K562 (cell line): ENCODE measurements around the gene SCARF2. TPM values are rescaled to one million over a fixed set of nuclear protein-coding genes. Genes with fewer than 3 reads are reported as not detected.

Experiments used
- E2F8 ChIP-seq: fragments of 450-650 bp; IDR thresholded peaks from 2 replicates; pipeline ENCODE4 v1.7.1; 2018; ENCODE audit warnings: mild to moderate bottlenecking, low read depth; ENCODE audit not compliant: partially characterized antibody
- JUND ChIP-seq, 2 experiments: IDR thresholded peaks; 2 replicates in 1 of 2; 3 replicates in 1 of 2; pipeline ENCODE4 v1.6.1; 2011; ENCODE audit warnings: borderline replicate concordance in 2 of 2, low read depth in 2 of 2, low read length in 2 of 2, improper control_type of control experiment in 1 of 2, missing biosample characterization in 1 of 2, missing genetic modification characterization in 1 of 2, missing genetic modification reagents in 1 of 2
- MAFG ChIP-seq: fragments of 450-650 bp; conservative IDR thresholded peaks from 2 replicates; pipeline ENCODE4 v1.6.1; 2016; ENCODE audit warnings: missing genetic modification characterization, missing compliant biosample characterization
- RBM34 ChIP-seq: fragments of 200-400 bp; formaldehyde crosslinking; IDR thresholded peaks from 2 replicates; pipeline ENCODE4 v1.6.1; 2018; ENCODE audit warnings: low read length, borderline replicate concordance; ENCODE audit not compliant: insufficient read depth
- XRCC5 ChIP-seq: fragments of 200-400 bp; formaldehyde crosslinking; IDR thresholded peaks from 2 replicates; pipeline ENCODE4 v1.6.1; 2017; ENCODE audit warnings: low read depth, mild to moderate bottlenecking, low read length
- ZNF282 ChIP-seq: sonication (generic); formaldehyde crosslinking; IDR thresholded peaks from 2 replicates; pipeline ENCODE4 v1.8.1; 2023; ENCODE audit warnings: missing genetic modification reagents
- ZNF408 ChIP-seq: fragments of 250-450 bp; sonication (Bioruptor Pico); IDR thresholded peaks from 2 replicates; pipeline ENCODE4 v1.4.0; 2020; ENCODE audit warnings: low read depth, mild to moderate bottlenecking, moderate library complexity
- ZNF561 ChIP-seq: fragments of 450-650 bp; formaldehyde crosslinking; conservative IDR thresholded peaks from 2 replicates; pipeline ENCODE4 v1.4.0; 2020; ENCODE audit warnings: mild to moderate bottlenecking, moderate library complexity
- polyA plus RNA-seq, 8 experiments: library from polyadenylated mRNA; depleted of rRNA in 4 of 8; stranded (reverse) in 5 of 8; unstranded in 3 of 8; fragments of >200 nt; fragmentation: Nextera tagmentation in 2 of 8; fragmentation: Illumina TruSeq in 1 of 8; extraction: Ambion mirVana in 2 of 8; extraction: Trizol in 1 of 8; gene quantifications; 2 replicates each; pipeline versions ENCODE4 v1.2.1 to v1.2.3, GENCODE V29; 2011 to 2014; ENCODE audit warnings: inconsistent platforms in 1 of 8, missing spikeins in 1 of 8
- total RNA-seq, 7 experiments: library from RNA; depleted of rRNA in 6 of 7; stranded (reverse); fragments of >200 nt in 6 of 7; fragmentation: Illumina TruSeq in 2 of 7; extraction: Trizol in 2 of 7; gene quantifications; 2 replicates each; pipeline versions ENCODE4 v1.2.1 to v1.2.3, GENCODE V29; 2011 to 2021; ENCODE audit warnings: low replicate concordance in 1 of 7
- TF ChIP-seq, protein P1 (sequence below): sonication (generic); formaldehyde crosslinking; IDR thresholded peaks from 2 replicates; pipeline ENCODE4 v1.8.1; 2023; ENCODE audit warnings: mild to moderate bottlenecking, missing genetic modification reagents, moderate library complexity
- TF ChIP-seq, protein P2 (sequence below): sonication (generic); formaldehyde crosslinking; IDR thresholded peaks from 2 replicates; pipeline ENCODE4 v1.8.0; 2022; ENCODE audit warnings: mild to moderate bottlenecking, missing genetic modification reagents
- TF ChIP-seq, protein P3 (sequence below): fragments of 200-800 bp; sonication (Bioruptor generic); IDR thresholded peaks from 2 replicates; pipeline ENCODE4 v1.6.1; 2017; ENCODE audit warnings: missing genetic modification characterization, missing compliant biosample characterization
- TF ChIP-seq, protein P4 (sequence below): IDR thresholded peaks from 3 replicates; pipeline ENCODE4 v1.6.1; 2011; ENCODE audit warnings: borderline replicate concordance, mild to moderate bottlenecking; ENCODE audit not compliant: insufficient read length, insufficient read depth
- TF ChIP-seq, protein P5 (sequence below): fragments of 450-650 bp; formaldehyde crosslinking; IDR thresholded peaks from 2 replicates; pipeline ENCODE4 v1.4.0; 2020; ENCODE audit warnings: mild to moderate bottlenecking, mixed read lengths

Gene SCARF2
- total and polyA plus RNA-seq, 9 of the 15 experiments (the other 6 are each of a cell fraction or from before 2014, with no cell fraction given): 0.06 to 0.32 (median 0.21) TPM; not detected in 5

- no peak for TF ChIP-seq E2F8
- no peak for TF ChIP-seq RBM34
- no peak for TF ChIP-seq JUND (IDR thresholded peaks at IDR 0.05; ENCODE audit: borderline replicate concordance, low read depth, low read length)
- no peak for TF ChIP-seq JUND (tag; IDR thresholded peaks at IDR 0.05; ENCODE audit: borderline replicate concordance, low read depth, low read length)
- no peak for TF ChIP-seq MAFG (tag)
- TF ChIP-seq, protein P1, sequence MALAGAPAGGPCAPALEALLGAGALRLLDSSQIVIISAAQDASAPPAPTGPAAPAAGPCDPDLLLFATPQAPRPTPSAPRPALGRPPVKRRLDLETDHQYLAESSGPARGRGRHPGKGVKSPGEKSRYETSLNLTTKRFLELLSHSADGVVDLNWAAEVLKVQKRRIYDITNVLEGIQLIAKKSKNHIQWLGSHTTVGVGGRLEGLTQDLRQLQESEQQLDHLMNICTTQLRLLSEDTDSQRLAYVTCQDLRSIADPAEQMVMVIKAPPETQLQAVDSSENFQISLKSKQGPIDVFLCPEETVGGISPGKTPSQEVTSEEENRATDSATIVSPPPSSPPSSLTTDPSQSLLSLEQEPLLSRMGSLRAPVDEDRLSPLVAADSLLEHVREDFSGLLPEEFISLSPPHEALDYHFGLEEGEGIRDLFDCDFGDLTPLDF (CRISPR knock-in tag): no peak
- TF ChIP-seq, protein P2, sequence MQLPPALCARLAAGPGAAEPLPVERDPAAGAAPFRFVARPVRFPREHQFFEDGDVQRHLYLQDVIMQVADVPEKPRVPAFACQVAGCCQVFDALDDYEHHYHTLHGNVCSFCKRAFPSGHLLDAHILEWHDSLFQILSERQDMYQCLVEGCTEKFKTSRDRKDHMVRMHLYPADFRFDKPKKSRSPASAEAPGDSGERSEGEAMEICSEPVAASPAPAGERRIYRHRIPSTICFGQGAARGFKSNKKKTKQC (CRISPR knock-in tag): no peak; the same call in 1 of the 2 replicates
- no peak for TF ChIP-seq XRCC5
- no peak for TF ChIP-seq ZNF282 (CRISPR knock-in tag)
- TF ChIP-seq, protein P3, sequence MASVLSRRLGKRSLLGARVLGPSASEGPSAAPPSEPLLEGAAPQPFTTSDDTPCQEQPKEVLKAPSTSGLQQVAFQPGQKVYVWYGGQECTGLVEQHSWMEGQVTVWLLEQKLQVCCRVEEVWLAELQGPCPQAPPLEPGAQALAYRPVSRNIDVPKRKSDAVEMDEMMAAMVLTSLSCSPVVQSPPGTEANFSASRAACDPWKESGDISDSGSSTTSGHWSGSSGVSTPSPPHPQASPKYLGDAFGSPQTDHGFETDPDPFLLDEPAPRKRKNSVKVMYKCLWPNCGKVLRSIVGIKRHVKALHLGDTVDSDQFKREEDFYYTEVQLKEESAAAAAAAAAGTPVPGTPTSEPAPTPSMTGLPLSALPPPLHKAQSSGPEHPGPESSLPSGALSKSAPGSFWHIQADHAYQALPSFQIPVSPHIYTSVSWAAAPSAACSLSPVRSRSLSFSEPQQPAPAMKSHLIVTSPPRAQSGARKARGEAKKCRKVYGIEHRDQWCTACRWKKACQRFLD (CRISPR knock-in tag): no peak
- TF ChIP-seq, protein P4, sequence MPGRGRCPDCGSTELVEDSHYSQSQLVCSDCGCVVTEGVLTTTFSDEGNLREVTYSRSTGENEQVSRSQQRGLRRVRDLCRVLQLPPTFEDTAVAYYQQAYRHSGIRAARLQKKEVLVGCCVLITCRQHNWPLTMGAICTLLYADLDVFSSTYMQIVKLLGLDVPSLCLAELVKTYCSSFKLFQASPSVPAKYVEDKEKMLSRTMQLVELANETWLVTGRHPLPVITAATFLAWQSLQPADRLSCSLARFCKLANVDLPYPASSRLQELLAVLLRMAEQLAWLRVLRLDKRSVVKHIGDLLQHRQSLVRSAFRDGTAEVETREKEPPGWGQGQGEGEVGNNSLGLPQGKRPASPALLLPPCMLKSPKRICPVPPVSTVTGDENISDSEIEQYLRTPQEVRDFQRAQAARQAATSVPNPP: no peak
- TF ChIP-seq, protein P5, sequence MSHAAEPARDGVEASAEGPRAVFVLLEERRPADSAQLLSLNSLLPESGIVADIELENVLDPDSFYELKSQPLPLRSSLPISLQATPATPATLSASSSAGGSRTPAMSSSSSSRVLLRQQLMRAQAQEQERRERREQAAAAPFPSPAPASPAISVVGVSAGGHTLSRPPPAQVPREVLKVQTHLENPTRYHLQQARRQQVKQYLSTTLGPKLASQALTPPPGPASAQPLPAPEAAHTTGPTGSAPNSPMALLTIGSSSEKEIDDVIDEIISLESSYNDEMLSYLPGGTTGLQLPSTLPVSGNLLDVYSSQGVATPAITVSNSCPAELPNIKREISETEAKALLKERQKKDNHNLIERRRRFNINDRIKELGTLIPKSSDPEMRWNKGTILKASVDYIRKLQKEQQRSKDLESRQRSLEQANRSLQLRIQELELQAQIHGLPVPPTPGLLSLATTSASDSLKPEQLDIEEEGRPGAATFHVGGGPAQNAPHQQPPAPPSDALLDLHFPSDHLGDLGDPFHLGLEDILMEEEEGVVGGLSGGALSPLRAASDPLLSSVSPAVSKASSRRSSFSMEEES (CRISPR knock-in tag): no peak
- no peak for TF ChIP-seq ZNF408 (CRISPR knock-in tag)
- no peak for TF ChIP-seq ZNF561 (CRISPR knock-in tag)
Measured at GRCh38 chr22:20469110-20469868, 31.7 kb upstream of the SCARF2 start (continued).
